Stimulated activated CD8-positive, alpha-beta memory T cell treated with anti-CD3 and anti-CD28 coated beads, Interleukin-2, amount 100 ng/mL, for 48 hours (primary cell): ENCODE data around the gene RFTN1.
"Not testable (repeated sequence)": the region's sequence is repeated elsewhere in the genome, so short reads cannot be mapped to it uniquely, and the experiment has no call there.

ENCODE experiments used
- DNase-seq, 2 donors: peaks; one replicate each; pipeline ENCODE4 v3.0.0-alpha.2; 2020; ENCODE audit warnings: low read depth in 2 of 2

Gene RFTN1

GRCh38 chr3:16329826-16330129, 183.7 kb downstream of the RFTN1 start:
- DNase-seq, result no peak

GRCh38 chr3:16329036-16329825, 184.3 kb downstream of the RFTN1 start:
- no peak for DNase-seq

GRCh38 chr3:16328124-16328523, 185.4 kb downstream of the RFTN1 start:
- no peak for DNase-seq

GRCh38 chr3:16326724-16327349, 186.7 kb downstream of the RFTN1 start:
- DNase-seq, result no peak

GRCh38 chr3:16325850-16326249, 187.6 kb downstream of the RFTN1 start:
- no peak for DNase-seq

- no peak for DNase-seq
Measured at GRCh38 chr3:16323737-16324136, 189.8 kb downstream of the RFTN1 start.

- DNase-seq, result no peak
Measured at GRCh38 chr3:16322189-16322588, 191.3 kb downstream of the RFTN1 start.

GRCh38 chr3:16320711-16321110, 192.8 kb downstream of the RFTN1 start:
- DNase-seq, result no peak

GRCh38 chr3:16319723-16320122, 193.8 kb downstream of the RFTN1 start:
- DNase-seq, result no peak

GRCh38 chr3:16319307-16319706, 194.2 kb downstream of the RFTN1 start:
- DNase-seq, result peak; percentile 57 to 61

GRCh38 chr3:16318176-16318575, 195.3 kb downstream of the RFTN1 start:
- no peak for DNase-seq

- DNase-seq, result no peak
Measured at GRCh38 chr3:16317561-16317945, 195.9 kb downstream of the RFTN1 start.

GRCh38 chr3:16316847-16317560, 196.5 kb downstream of the RFTN1 start:
- DNase-seq, result no peak

GRCh38 chr3:16316396-16316795, 197.1 kb downstream of the RFTN1 start:
- no peak for DNase-seq

- DNase-seq, result no peak
Measured at GRCh38 chr3:16315623-16316022, 197.9 kb downstream of the RFTN1 start.

GRCh38 chr3:16313886-16314645, 199.4 kb downstream of the RFTN1 start:
- DNase-seq, result no peak

GRCh38 chr3:16311960-16312451, 201.5 kb downstream of the RFTN1 start:
- no peak for DNase-seq

GRCh38 chr3:16310486-16310885, 203.0 kb downstream of the RFTN1 start:
- not testable (repeated sequence) for DNase-seq

GRCh38 chr3:16309558-16309957, 203.9 kb downstream of the RFTN1 start:
- DNase-seq, result no peak

- no peak for DNase-seq
Measured at GRCh38 chr3:16308727-16309126, 204.8 kb downstream of the RFTN1 start.

- DNase-seq, result no peak
Measured at GRCh38 chr3:16307832-16308531, 205.5 kb downstream of the RFTN1 start.
